ENCODE results near the gene OMA1.

OMA1 gene

GRCh38 chr1:58476179-58476578 lies 70.3 kb downstream of the OMA1 start:
- no peak for TF ChIP-seq CTCF (IDR thresholded peaks at IDR 0.05; ENCODE audit: insufficient read depth, low read depth, low read length, missing control alignments)
- DNase-seq (ENCODE audit: low read depth) = no peak
- no peak overlapping the region for H3K4me3 ChIP-seq (ENCODE audit: low read length)

GRCh38 chr1:58469476-58469875 lies 77.0 kb downstream of the OMA1 start:
- no peak for DNase-seq (ENCODE audit: low read depth)
- no peak overlapping the region for H3K4me3 ChIP-seq (ENCODE audit: low read length)
- no peak for TF ChIP-seq CTCF (IDR thresholded peaks at IDR 0.05; ENCODE audit: insufficient read depth, low read depth, low read length, missing control alignments)

- no peak for TF ChIP-seq CTCF (IDR thresholded peaks at IDR 0.05; ENCODE audit: insufficient read depth, low read depth, low read length, missing control alignments)
- no peak overlapping the region for H3K4me3 ChIP-seq (ENCODE audit: low read length)
- DNase-seq (ENCODE audit: low read depth) = no peak
Measured at GRCh38 chr1:58469016-58469415, 77.5 kb downstream of the OMA1 start.

GRCh38 chr1:58468612-58469011 lies 77.9 kb downstream of the OMA1 start:
- no peak for TF ChIP-seq CTCF (IDR thresholded peaks at IDR 0.05; ENCODE audit: insufficient read depth, low read depth, low read length, missing control alignments)
- no peak overlapping the region for H3K4me3 ChIP-seq (ENCODE audit: low read length)
- no peak for DNase-seq (ENCODE audit: low read depth)

GRCh38 chr1:58466630-58467241 lies 79.8 kb downstream of the OMA1 start:
- TF ChIP-seq CTCF (IDR thresholded peaks at IDR 0.05; ENCODE audit: insufficient read depth, low read depth, low read length, missing control alignments) = no peak
- no peak for DNase-seq (ENCODE audit: low read depth)
- H3K4me3 ChIP-seq (ENCODE audit: low read length) = no peak overlapping the region

GRCh38 chr1:58465825-58466629 lies 80.5 kb downstream of the OMA1 start:
- no peak overlapping the region for H3K4me3 ChIP-seq (ENCODE audit: low read length)
- no peak for TF ChIP-seq CTCF (IDR thresholded peaks at IDR 0.05; ENCODE audit: insufficient read depth, low read depth, low read length, missing control alignments)
- peak; percentile 56 for DNase-seq (ENCODE audit: low read depth)

Measured in epithelial cell of esophagus (primary cell).